HEK293 (cell line): ENCODE data around the gene TCERG1L.
"Not testable (repeated sequence)": the region's sequence is repeated elsewhere in the genome, so short reads cannot be mapped to it uniquely, and the experiment has no call there.

Experiments
- CTCF ChIA-PET: fragments of 350-600 bp; formaldehyde crosslinking; extraction: SDS; loops from one replicate; lab custom pipeline; 2021; ENCODE audit warnings: antibody characterized with exemption; lab: Yijun Ruan, JAX
- POLR2A ChIA-PET: fragments of 300-600 bp; formaldehyde crosslinking; extraction: SDS; loops from one replicate; lab custom pipeline; 2020; ENCODE audit warnings: antibody characterized with exemption, inconsistent platforms; lab: Yijun Ruan, JAX
- H3K27ac ChIP-seq: fragments of 200-500 bp; sonication (Bioruptor generic); 2 replicates; pipeline ENCODE4 v1.5.1; 2014; ENCODE audit warnings: low read depth, low read length, control low read depth, inconsistent platforms; ENCODE audit errors: extremely low read depth
- H3K36me3 ChIP-seq, 2 experiments: fragments of 200-500 bp in 1 of 2; sonication (Bioruptor generic) in 1 of 2; 1 replicate in 1 of 2; 2 replicates in 1 of 2; pipeline ENCODE4 v1.5.1; 2014 to 2017; ENCODE audit warnings: inconsistent platforms in 2 of 2, low read length in 2 of 2; ENCODE audit not compliant: control insufficient read depth in 2 of 2, insufficient read depth in 1 of 2
- H3K4me1 ChIP-seq: fragments of 200-500 bp; sonication (Bioruptor generic); 2 replicates; pipeline ENCODE4 v1.5.1; 2014; ENCODE audit warnings: mild to moderate bottlenecking, low read length, inconsistent platforms; ENCODE audit not compliant: control insufficient read depth, insufficient read depth
- H3K4me3 ChIP-seq: 2 replicates; pipeline ENCODE4 v1.5.1; 2011; ENCODE audit warnings: low read depth, mild to moderate bottlenecking, control low read depth, low read length, moderate library complexity
- H3K9me3 ChIP-seq: fragments of 200-500 bp; sonication (Bioruptor generic); 2 replicates; pipeline ENCODE4 v1.5.1; 2014; ENCODE audit warnings: low read depth, low read length, inconsistent platforms; ENCODE audit not compliant: control insufficient read depth, insufficient read depth
- FEZF1 ChIP-seq: fragments of 450-650 bp; formaldehyde crosslinking; IDR thresholded peaks from 2 replicates; pipeline ENCODE4 v1.5.1; 2016; ENCODE audit warnings: missing biosample characterization, missing genetic modification characterization
- GFI1B ChIP-seq: fragments of 450-650 bp; formaldehyde crosslinking; IDR thresholded peaks from 2 replicates; pipeline ENCODE4 v1.5.1; 2016; ENCODE audit warnings: missing biosample characterization, missing genetic modification characterization
- GLIS1 ChIP-seq: fragments of 450-650 bp; formaldehyde crosslinking; IDR thresholded peaks from 2 replicates; pipeline ENCODE4 v1.5.1; 2016; ENCODE audit warnings: missing biosample characterization, missing genetic modification characterization
- KLF16 ChIP-seq: fragments of 450-650 bp; formaldehyde crosslinking; IDR thresholded peaks from 2 replicates; pipeline ENCODE4 v1.5.1; 2017; ENCODE audit warnings: missing biosample characterization, missing genetic modification characterization
- MZF1 ChIP-seq: fragments of 450-650 bp; formaldehyde crosslinking; IDR thresholded peaks from 2 replicates; pipeline ENCODE4 v1.5.1; 2017; ENCODE audit warnings: missing biosample characterization, missing genetic modification characterization, borderline replicate concordance
- SCRT2 ChIP-seq: fragments of 450-650 bp; formaldehyde crosslinking; IDR thresholded peaks from 2 replicates; pipeline ENCODE4 v1.5.1; 2016; ENCODE audit warnings: missing biosample characterization, missing genetic modification characterization
- SP2 ChIP-seq: fragments of 450-650 bp; formaldehyde crosslinking; IDR thresholded peaks from 2 replicates; pipeline ENCODE4 v1.5.1; 2016; ENCODE audit warnings: missing biosample characterization, missing genetic modification characterization
- YY2 ChIP-seq: fragments of 450-650 bp; formaldehyde crosslinking; IDR thresholded peaks from 2 replicates; pipeline ENCODE4 v1.5.1; 2016; ENCODE audit warnings: missing biosample characterization, missing genetic modification characterization
- ZFP3 ChIP-seq: fragments of 450-650 bp; formaldehyde crosslinking; IDR thresholded peaks from 2 replicates; pipeline ENCODE4 v1.5.1; 2016; ENCODE audit warnings: low read depth, missing biosample characterization, missing genetic modification characterization
- ZNF112 ChIP-seq: fragments of 450-650 bp; formaldehyde crosslinking; IDR thresholded peaks from 2 replicates; pipeline ENCODE4 v1.5.0; 2017; ENCODE audit warnings: missing biosample characterization, missing genetic modification characterization
- ZNF157 ChIP-seq: fragments of 450-650 bp; formaldehyde crosslinking; IDR thresholded peaks from 2 replicates; pipeline ENCODE4 v1.5.1; 2016; ENCODE audit warnings: missing biosample characterization, missing genetic modification characterization
- ZNF19 ChIP-seq: fragments of 450-650 bp; formaldehyde crosslinking; IDR thresholded peaks from 2 replicates; pipeline ENCODE4; 2016; ENCODE audit warnings: missing biosample characterization, missing genetic modification characterization, low read depth
- ZNF23 ChIP-seq: fragments of 450-650 bp; formaldehyde crosslinking; IDR thresholded peaks from 2 replicates; pipeline ENCODE4 v1.5.1; 2016; ENCODE audit warnings: missing biosample characterization, missing genetic modification characterization, borderline replicate concordance
- ZNF311 ChIP-seq: fragments of 450-650 bp; formaldehyde crosslinking; IDR thresholded peaks from 2 replicates; pipeline ENCODE4 v1.5.1; 2017; ENCODE audit warnings: missing biosample characterization, missing genetic modification characterization, borderline replicate concordance
- ZNF354C ChIP-seq: fragments of 450-650 bp; formaldehyde crosslinking; IDR thresholded peaks from 2 replicates; pipeline ENCODE4 v1.5.1; 2016; ENCODE audit warnings: missing biosample characterization, missing genetic modification characterization, low read depth, borderline replicate concordance
- ZNF426 ChIP-seq: fragments of 450-650 bp; formaldehyde crosslinking; IDR thresholded peaks from 2 replicates; pipeline ENCODE4 v1.5.1; 2017; ENCODE audit warnings: missing biosample characterization, missing genetic modification characterization, mild to moderate bottlenecking, inconsistent platforms, moderate library complexity
- ZNF501 ChIP-seq: fragments of 450-650 bp; formaldehyde crosslinking; IDR thresholded peaks from 2 replicates; pipeline ENCODE4 v1.5.1; 2016; ENCODE audit warnings: missing biosample characterization, missing genetic modification characterization
- ZNF544 ChIP-seq: fragments of 450-650 bp; formaldehyde crosslinking; IDR thresholded peaks from 2 replicates; pipeline ENCODE4 v1.5.0; 2017; ENCODE audit warnings: missing biosample characterization, missing genetic modification characterization
- ZNF549 ChIP-seq: fragments of 450-650 bp; IDR thresholded peaks from 2 replicates; pipeline ENCODE4 v1.5.1; 2018; ENCODE audit warnings: missing biosample characterization, missing genetic modification characterization, mild to moderate bottlenecking, inconsistent platforms, moderate library complexity
- ZNF558 ChIP-seq: fragments of 450-650 bp; formaldehyde crosslinking; IDR thresholded peaks from 2 replicates; pipeline ENCODE4 v1.5.1; 2016; ENCODE audit warnings: missing biosample characterization, missing genetic modification characterization
- ZNF585B ChIP-seq: fragments of 450-650 bp; formaldehyde crosslinking; IDR thresholded peaks from 2 replicates; pipeline ENCODE4 v1.5.1; 2016; ENCODE audit warnings: missing biosample characterization, missing genetic modification characterization
- ZNF596 ChIP-seq: fragments of 450-650 bp; IDR thresholded peaks from 2 replicates; pipeline ENCODE4 v1.5.0; 2018; ENCODE audit warnings: missing biosample characterization, mild to moderate bottlenecking, missing genetic modification characterization, moderate library complexity
- ZNF626 ChIP-seq: fragments of 450-650 bp; sonication (Bioruptor Pico); formaldehyde crosslinking; IDR thresholded peaks from 2 replicates; pipeline ENCODE4 v1.5.1; 2018; ENCODE audit warnings: missing biosample characterization, missing genetic modification characterization, inconsistent platforms
- ZNF660 ChIP-seq: fragments of 450-650 bp; IDR thresholded peaks from 2 replicates; pipeline ENCODE4 v1.5.1; 2018; ENCODE audit warnings: missing biosample characterization, mild to moderate bottlenecking, missing genetic modification characterization
- ZNF792 ChIP-seq: fragments of 450-650 bp; formaldehyde crosslinking; IDR thresholded peaks from 2 replicates; pipeline ENCODE4 v1.5.1; 2016; ENCODE audit warnings: missing biosample characterization, missing genetic modification characterization
- TF ChIP-seq, protein P1 (sequence below): fragments of 450-650 bp; formaldehyde crosslinking; IDR thresholded peaks from 2 replicates; pipeline ENCODE4 v1.5.1; 2017; ENCODE audit warnings: missing biosample characterization, missing genetic modification characterization

TCERG1L gene

GRCh38 chr10:131079314-131079713 lies 232.2 kb downstream of the TCERG1L start:
- ChIA-PET CTCF (no interaction called here), POLR2A (no interaction called here)
- Histone ChIP-seq H3K9me3 (no peaks in the 10 kb centered on the region), H3K36me3 (no peaks in the 10 kb centered on the region), H3K27ac (no peak overlapping the region), H3K4me1 (no peaks in the 10 kb centered on the region), H3K4me3 (no peak overlapping the region)
- TF ChIP-seq MZF1 (tag by site-specific recombination) (no peak), ZNF23 (tag by site-specific recombination) (no peak), ZNF426 (tag by site-specific recombination) (no peak), ZNF596 (no peak), KLF16 (tag by site-specific recombination) (no peak), ZNF112 (tag by site-specific recombination) (no peak), GFI1B (tag by site-specific recombination) (no peak)

- H3K36me3 ChIP-seq, H3K27ac ChIP-seq, CTCF ChIA-PET, H3K9me3 ChIP-seq, POLR2A ChIA-PET, H3K4me3 ChIP-seq, H3K4me1 ChIP-seq: not testable (repeated sequence)
Measured at GRCh38 chr10:131078882-131079280, 232.6 kb downstream of the TCERG1L start.

DNA sequence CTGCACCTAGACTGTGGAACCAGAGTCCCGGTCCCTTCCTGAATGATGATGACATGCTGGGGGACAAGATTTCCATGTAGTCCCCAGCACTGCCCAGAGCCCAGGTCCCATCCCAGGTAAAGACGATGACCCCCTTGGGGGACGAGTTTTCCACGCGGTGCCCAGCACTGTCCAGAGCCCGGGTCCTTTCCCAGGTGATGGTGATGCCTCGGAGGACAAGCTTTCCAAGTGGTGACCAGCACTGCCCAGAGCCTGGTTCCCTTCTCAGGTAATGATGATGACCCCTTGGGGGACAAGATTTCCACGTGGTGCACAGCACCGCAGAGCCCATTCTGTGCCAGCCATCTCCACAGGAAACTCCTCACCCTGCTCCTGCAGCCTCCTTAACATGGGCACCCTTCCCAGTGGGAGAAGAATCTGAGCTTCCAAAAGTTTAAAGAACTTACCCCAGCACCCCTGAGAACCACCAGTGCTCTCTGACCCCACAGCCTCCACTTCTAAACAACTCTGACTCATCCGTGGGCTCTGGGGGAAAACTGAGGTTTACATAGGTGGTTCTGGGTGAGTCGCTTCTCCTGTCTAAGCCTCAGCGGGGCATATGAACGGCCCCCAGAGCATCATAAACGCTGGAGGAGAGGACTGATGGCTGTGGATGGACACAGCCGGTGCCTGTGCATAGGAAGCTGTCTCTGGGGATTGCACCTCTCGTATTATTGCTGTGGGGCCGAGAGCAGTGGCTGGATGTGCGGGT lies 233.2 kb downstream of the TCERG1L start:
- Histone ChIP-seq H3K36me3 (no peaks in the 10 kb centered on the region), H3K4me1 (no peaks in the 10 kb centered on the region), H3K27ac (no peak overlapping the region), H3K4me3 (no peak overlapping the region), H3K9me3 (no peaks in the 10 kb centered on the region)
- TF ChIP-seq SP2 (tag by site-specific recombination) (no peak), YY2 (tag by site-specific recombination) (no peak), ZNF626 (tag by site-specific recombination) (no peak), ZNF544 (no peak), FEZF1 (tag by site-specific recombination) (no peak), ZNF354C (tag by site-specific recombination) (no peak), ZFP3 (tag by site-specific recombination) (no peak), ZNF311 (tag by site-specific recombination) (no peak), ZNF112 (tag by site-specific recombination) (no peak), ZNF558 (no peak), GLIS1 (no peak), ZNF501 (tag by site-specific recombination) (no peak), ZNF585B (tag by site-specific recombination) (no peak), ZNF157 (tag by site-specific recombination) (no peak), SCRT2 (no peak), ZNF792 (tag by site-specific recombination) (no peak), ZNF660 (no peak), ZNF549 (tag by site-specific recombination) (no peak), ZNF19 (tag by site-specific recombination) (no peak)
- TF ChIP-seq, protein P1, sequence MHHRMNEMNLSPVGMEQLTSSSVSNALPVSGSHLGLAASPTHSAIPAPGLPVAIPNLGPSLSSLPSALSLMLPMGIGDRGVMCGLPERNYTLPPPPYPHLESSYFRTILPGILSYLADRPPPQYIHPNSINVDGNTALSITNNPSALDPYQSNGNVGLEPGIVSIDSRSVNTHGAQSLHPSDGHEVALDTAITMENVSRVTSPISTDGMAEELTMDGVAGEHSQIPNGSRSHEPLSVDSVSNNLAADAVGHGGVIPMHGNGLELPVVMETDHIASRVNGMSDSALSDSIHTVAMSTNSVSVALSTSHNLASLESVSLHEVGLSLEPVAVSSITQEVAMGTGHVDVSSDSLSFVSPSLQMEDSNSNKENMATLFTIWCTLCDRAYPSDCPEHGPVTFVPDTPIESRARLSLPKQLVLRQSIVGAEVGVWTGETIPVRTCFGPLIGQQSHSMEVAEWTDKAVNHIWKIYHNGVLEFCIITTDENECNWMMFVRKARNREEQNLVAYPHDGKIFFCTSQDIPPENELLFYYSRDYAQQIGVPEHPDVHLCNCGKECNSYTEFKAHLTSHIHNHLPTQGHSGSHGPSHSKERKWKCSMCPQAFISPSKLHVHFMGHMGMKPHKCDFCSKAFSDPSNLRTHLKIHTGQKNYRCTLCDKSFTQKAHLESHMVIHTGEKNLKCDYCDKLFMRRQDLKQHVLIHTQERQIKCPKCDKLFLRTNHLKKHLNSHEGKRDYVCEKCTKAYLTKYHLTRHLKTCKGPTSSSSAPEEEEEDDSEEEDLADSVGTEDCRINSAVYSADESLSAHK (tag by site-specific recombination) = no peak
- ChIA-PET CTCF (no interaction called here), POLR2A (no interaction called here)
